K562 (cell line): ENCODE data around the gene OTUD5. TPM values are rescaled to one million over a fixed set of nuclear protein-coding genes. Genes with fewer than 3 reads are reported as not detected.
A peak's percentile ranks its signal among the peaks of the same experiment; 100 is the strongest.

ENCODE experiments used
- ARID1B ChIP-seq: fragments of 450-650 bp; IDR thresholded peaks from 2 replicates; pipeline ENCODE4 v1.6.1; 2016; ENCODE audit warnings: antibody characterized with exemption, mild to moderate bottlenecking, inconsistent platforms
- BRF1 ChIP-seq: IDR thresholded peaks from 3 replicates; pipeline ENCODE4 v1.6.1; 2011; ENCODE audit warnings: borderline replicate concordance, mild to moderate bottlenecking; ENCODE audit not compliant: insufficient read length; ENCODE audit errors: extremely low read depth
- CBX8 ChIP-seq: fragments of 200-600 bp; sonication (generic); IDR thresholded peaks from 2 replicates; pipeline ENCODE4 v1.6.1; 2012; ENCODE audit warnings: borderline replicate concordance, mixed run types, low read depth, mild to moderate bottlenecking, moderate library complexity, mixed read lengths, low read length, control low read depth, inconsistent platforms; ENCODE audit not compliant: poor library complexity, severe bottlenecking; ENCODE audit errors: extremely low read depth
- EP400 ChIP-seq: fragments of 450-650 bp; IDR thresholded peaks from 2 replicates; pipeline ENCODE4 v1.6.1; 2017; ENCODE audit warnings: antibody characterized with exemption, mild to moderate bottlenecking, moderate library complexity
- KAT8 ChIP-seq: fragments of 450-650 bp; IDR thresholded peaks from 2 replicates; pipeline ENCODE4 v1.6.1; 2016; ENCODE audit warnings: low read depth, mild to moderate bottlenecking
- MYC ChIP-seq, 2 experiments: fragments of 250-450 bp in 1 of 2; sonication (Bioruptor Pico) in 1 of 2; IDR thresholded peaks; 2 replicates each; pipeline versions ENCODE4 v1.5.1 to v1.6.1; 2012 to 2021; ENCODE audit warnings: low read depth in 2 of 2, borderline replicate concordance in 1 of 2, improper control_type of control experiment in 1 of 2, low read length in 1 of 2, mild to moderate bottlenecking in 1 of 2, moderate library complexity in 1 of 2
- POLR2H ChIP-seq: IDR thresholded peaks from 2 replicates; pipeline ENCODE4 v1.6.1; 2016; ENCODE audit warnings: missing genetic modification characterization, low read depth, mild to moderate bottlenecking, control low read depth, missing compliant biosample characterization, moderate library complexity
- SIN3A ChIP-seq, 2 experiments: fragments of 150-350 bp in 1 of 2; IDR thresholded peaks; 2 replicates each; pipeline ENCODE4 v1.6.1; 2011 to 2016; ENCODE audit warnings: borderline replicate concordance in 2 of 2, low read depth in 2 of 2, low read length in 2 of 2, mild to moderate bottlenecking in 2 of 2, moderate library complexity in 2 of 2; ENCODE audit not compliant: control insufficient read depth in 1 of 2
- ZNF57 ChIP-seq: fragments of 450-650 bp; formaldehyde crosslinking; IDR thresholded peaks from 2 replicates; pipeline ENCODE4 v1.4.0; 2020; ENCODE audit warnings: mild to moderate bottlenecking, moderate library complexity
- ZSCAN32 ChIP-seq: fragments of 450-650 bp; formaldehyde crosslinking; IDR thresholded peaks from 2 replicates; pipeline ENCODE4 v1.4.0; 2020; ENCODE audit warnings: mild to moderate bottlenecking, moderate library complexity
- polyA plus RNA-seq, 8 experiments: library from polyadenylated mRNA; depleted of rRNA in 4 of 8; stranded (reverse) in 5 of 8; unstranded in 3 of 8; fragments of >200 nt; fragmentation: Nextera tagmentation in 2 of 8; fragmentation: Illumina TruSeq in 1 of 8; extraction: Ambion mirVana in 2 of 8; extraction: Trizol in 1 of 8; gene quantifications; 2 replicates each; pipeline versions ENCODE4 v1.2.1 to v1.2.3, GENCODE V29; 2011 to 2014; ENCODE audit warnings: inconsistent platforms in 1 of 8, missing spikeins in 1 of 8
- total RNA-seq, 7 experiments: library from RNA; depleted of rRNA in 6 of 7; stranded (reverse); fragments of >200 nt in 6 of 7; fragmentation: Illumina TruSeq in 2 of 7; extraction: Trizol in 2 of 7; gene quantifications; 2 replicates each; pipeline versions ENCODE4 v1.2.1 to v1.2.3, GENCODE V29; 2011 to 2021; ENCODE audit warnings: low replicate concordance in 1 of 7
- TF ChIP-seq, protein P1 (sequence below), 2 experiments: fragments of 450-650 bp; formaldehyde crosslinking in 1 of 2; IDR thresholded peaks; 2 replicates each; pipeline versions ENCODE4 v1.4.0 to v1.6.1; 2014 to 2020; ENCODE audit warnings: mild to moderate bottlenecking in 2 of 2, borderline replicate concordance in 1 of 2, low read depth in 1 of 2
- TF ChIP-seq, protein P2 (sequence below): fragments of 450-650 bp; IDR thresholded peaks from 2 replicates; pipeline ENCODE4 v1.6.1; 2014; ENCODE audit warnings: low read depth, mild to moderate bottlenecking, moderate library complexity, borderline replicate concordance
- TF ChIP-seq, protein P3 (sequence below): fragments of 450-650 bp; IDR thresholded peaks from 2 replicates; pipeline ENCODE4 v1.6.1; 2016; ENCODE audit warnings: antibody characterized with exemption

The OTUD5 gene
- total and polyA plus RNA-seq, 9 of the 15 experiments (the other 6 are each of a cell fraction or from before 2014, with no cell fraction given), result 3.6 to 102 (median 59.0) TPM

DNA sequence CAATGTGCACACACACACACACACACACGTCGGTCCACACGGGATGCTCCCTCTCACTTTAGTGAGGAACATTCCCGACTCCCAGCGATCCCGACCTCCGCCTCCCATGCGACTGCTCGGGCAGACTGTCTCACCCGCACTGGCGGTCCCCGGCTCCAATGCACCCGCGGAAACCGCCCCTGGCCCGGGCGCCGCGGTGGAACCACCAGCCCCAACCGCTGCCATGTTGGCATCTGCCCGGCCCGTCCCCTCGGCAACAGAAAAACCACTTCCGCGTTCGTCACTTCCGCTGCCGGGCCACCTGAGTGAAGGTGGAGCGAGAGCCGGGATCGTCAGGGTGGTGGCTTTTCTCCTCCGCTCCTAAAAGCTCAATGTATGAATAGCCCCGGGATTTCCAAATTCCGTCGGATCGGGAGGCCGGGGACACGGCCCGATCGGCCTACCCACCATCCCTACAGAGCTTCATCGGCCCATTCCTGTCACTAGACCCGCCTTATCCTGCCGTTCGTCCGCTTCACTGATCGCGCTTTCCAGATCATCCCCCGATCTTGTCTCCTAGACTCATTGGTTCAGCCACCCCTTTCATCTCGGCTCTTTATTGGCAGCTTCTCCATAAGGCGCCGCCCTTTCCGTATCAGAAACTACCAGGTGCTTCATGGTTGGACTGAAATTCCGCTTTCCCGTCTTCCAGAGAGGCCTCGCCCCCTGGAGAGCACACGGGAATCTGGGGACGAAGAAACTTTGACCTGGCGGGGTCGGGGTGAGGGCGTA, 45.8 kb downstream of the OTUD5 start, which contains the start of gene SLC35A2 (continued):
- TF ChIP-seq, protein P1, sequence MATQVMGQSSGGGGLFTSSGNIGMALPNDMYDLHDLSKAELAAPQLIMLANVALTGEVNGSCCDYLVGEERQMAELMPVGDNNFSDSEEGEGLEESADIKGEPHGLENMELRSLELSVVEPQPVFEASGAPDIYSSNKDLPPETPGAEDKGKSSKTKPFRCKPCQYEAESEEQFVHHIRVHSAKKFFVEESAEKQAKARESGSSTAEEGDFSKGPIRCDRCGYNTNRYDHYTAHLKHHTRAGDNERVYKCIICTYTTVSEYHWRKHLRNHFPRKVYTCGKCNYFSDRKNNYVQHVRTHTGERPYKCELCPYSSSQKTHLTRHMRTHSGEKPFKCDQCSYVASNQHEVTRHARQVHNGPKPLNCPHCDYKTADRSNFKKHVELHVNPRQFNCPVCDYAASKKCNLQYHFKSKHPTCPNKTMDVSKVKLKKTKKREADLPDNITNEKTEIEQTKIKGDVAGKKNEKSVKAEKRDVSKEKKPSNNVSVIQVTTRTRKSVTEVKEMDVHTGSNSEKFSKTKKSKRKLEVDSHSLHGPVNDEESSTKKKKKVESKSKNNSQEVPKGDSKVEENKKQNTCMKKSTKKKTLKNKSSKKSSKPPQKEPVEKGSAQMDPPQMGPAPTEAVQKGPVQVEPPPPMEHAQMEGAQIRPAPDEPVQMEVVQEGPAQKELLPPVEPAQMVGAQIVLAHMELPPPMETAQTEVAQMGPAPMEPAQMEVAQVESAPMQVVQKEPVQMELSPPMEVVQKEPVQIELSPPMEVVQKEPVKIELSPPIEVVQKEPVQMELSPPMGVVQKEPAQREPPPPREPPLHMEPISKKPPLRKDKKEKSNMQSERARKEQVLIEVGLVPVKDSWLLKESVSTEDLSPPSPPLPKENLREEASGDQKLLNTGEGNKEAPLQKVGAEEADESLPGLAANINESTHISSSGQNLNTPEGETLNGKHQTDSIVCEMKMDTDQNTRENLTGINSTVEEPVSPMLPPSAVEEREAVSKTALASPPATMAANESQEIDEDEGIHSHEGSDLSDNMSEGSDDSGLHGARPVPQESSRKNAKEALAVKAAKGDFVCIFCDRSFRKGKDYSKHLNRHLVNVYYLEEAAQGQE (IDR thresholded peaks at IDR 0.05; ENCODE audit: borderline replicate concordance), result no peak
- TF ChIP-seq, protein P1 (CRISPR knock-in tag; IDR thresholded peaks at IDR 0.05; ENCODE audit: low read depth), result peak; percentile 86; the same call in 1 of the 2 replicates
- TF ChIP-seq SIN3A (IDR thresholded peaks at IDR 0.05; ENCODE audit: borderline replicate concordance in 2 of 2, control insufficient read depth in 1 of 2, low read depth in 2 of 2, low read length in 2 of 2) (peak; percentile 81 to 84; a peak in 2 of 4 replicates), MYC (IDR thresholded peaks at IDR 0.05; ENCODE audit: low read depth, low read length) (no peak), MYC (CRISPR knock-in tag; IDR thresholded peaks at IDR 0.05; ENCODE audit: borderline replicate concordance, low read depth) (peak; percentile 87; the same call in 1 of the 2 replicates), ZSCAN32 (peak; percentile 39; the same call in 1 of the 2 replicates), CBX8 (no peak), KAT8 (0 out of 2 replicates have a peak, but pooled peaks have one; percentile 7), ZNF57 (CRISPR knock-in tag) (peak; percentile 78; the same call in 1 of the 2 replicates), POLR2H (peak; percentile 89), ARID1B (peak; percentile 33; the same call in 1 of the 2 replicates), EP400 (no peak), BRF1 (no peak)
- TF ChIP-seq, protein P2, sequence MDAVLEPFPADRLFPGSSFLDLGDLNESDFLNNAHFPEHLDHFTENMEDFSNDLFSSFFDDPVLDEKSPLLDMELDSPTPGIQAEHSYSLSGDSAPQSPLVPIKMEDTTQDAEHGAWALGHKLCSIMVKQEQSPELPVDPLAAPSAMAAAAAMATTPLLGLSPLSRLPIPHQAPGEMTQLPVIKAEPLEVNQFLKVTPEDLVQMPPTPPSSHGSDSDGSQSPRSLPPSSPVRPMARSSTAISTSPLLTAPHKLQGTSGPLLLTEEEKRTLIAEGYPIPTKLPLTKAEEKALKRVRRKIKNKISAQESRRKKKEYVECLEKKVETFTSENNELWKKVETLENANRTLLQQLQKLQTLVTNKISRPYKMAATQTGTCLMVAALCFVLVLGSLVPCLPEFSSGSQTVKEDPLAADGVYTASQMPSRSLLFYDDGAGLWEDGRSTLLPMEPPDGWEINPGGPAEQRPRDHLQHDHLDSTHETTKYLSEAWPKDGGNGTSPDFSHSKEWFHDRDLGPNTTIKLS, result peak; percentile 93
- TF ChIP-seq, protein P3, sequence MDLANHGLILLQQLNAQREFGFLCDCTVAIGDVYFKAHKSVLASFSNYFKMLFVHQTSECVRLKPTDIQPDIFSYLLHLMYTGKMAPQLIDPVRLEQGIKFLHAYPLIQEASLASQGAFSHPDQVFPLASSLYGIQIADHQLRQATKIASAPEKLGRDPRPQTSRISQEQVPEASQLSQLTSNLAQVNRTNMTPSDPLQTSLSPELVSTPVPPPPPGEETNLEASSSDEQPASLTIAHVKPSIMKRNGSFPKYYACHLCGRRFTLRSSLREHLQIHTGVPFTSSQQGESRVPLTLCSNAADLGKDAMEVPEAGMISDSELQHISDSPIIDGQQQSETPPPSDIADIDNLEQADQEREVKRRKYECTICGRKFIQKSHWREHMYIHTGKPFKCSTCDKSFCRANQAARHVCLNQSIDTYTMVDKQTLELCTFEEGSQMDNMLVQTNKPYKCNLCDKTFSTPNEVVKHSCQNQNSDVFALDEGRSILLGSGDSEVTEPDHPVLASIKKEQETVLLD, result peak; percentile 4; the same call in 1 of the 2 replicates
